SK-N-SH treated with all-trans-retinoic acid at 6 μM for 48 hours (cell line): Measurements from ENCODE around the gene ARHGEF37.

Experiments
- ATAC-seq: fragments of 200-7000 bp; cut with Tn5 transposase; 3 replicates; pipeline ENCODE4 v1.9.1; 2020; ENCODE audit warnings: mild to moderate bottlenecking, moderate library complexity
- ARNTL ChIP-seq: fragments of 450-650 bp; formaldehyde crosslinking; IDR thresholded peaks from 2 replicates; pipeline ENCODE4 v1.5.0; 2020; ENCODE audit warnings: low read depth, mild to moderate bottlenecking, moderate library complexity, borderline replicate concordance
- CREB5 ChIP-seq: fragments of 250-450 bp; sonication (Bioruptor Pico); IDR thresholded peaks from 2 replicates; pipeline ENCODE4 v1.5.1; 2020; ENCODE audit warnings: low read depth, mild to moderate bottlenecking, moderate library complexity
- CSDC2 ChIP-seq: fragments of 250-450 bp; sonication (Bioruptor Pico); IDR thresholded peaks from 2 replicates; pipeline ENCODE4 v1.5.0; 2020; ENCODE audit warnings: mild to moderate bottlenecking, moderate library complexity
- CSRNP3 ChIP-seq: fragments of 250-450 bp; sonication (Bioruptor Pico); IDR thresholded peaks from 2 replicates; pipeline ENCODE4 v1.5.1; 2021; ENCODE audit warnings: mild to moderate bottlenecking, moderate library complexity
- GLIS3 ChIP-seq: fragments of 250-450 bp; sonication (Bioruptor Pico); IDR thresholded peaks from 2 replicates; pipeline ENCODE4 v1.5.0; 2020; ENCODE audit warnings: mild to moderate bottlenecking, moderate library complexity
- ISL1 ChIP-seq: fragments of 250-450 bp; sonication (Bioruptor Pico); IDR thresholded peaks from 2 replicates; pipeline ENCODE4 v2.1.2; 2022; ENCODE audit warnings: mild to moderate bottlenecking, moderate library complexity
- OSR1 ChIP-seq: fragments of 250-450 bp; sonication (Bioruptor Pico); IDR thresholded peaks from 2 replicates; pipeline ENCODE4 v1.8.0; 2022; ENCODE audit warnings: moderate library complexity, mild to moderate bottlenecking, inconsistent platforms
- PATZ1 ChIP-seq: fragments of 250-450 bp; sonication (Bioruptor Pico); IDR thresholded peaks from 2 replicates; pipeline ENCODE4 v1.8.0; 2020; ENCODE audit warnings: mild to moderate bottlenecking, moderate library complexity, borderline replicate concordance
- POU6F1 ChIP-seq: fragments of 250-450 bp; sonication (Bioruptor Pico); IDR thresholded peaks from 2 replicates; pipeline ENCODE4 v1.8.0; 2021; ENCODE audit warnings: low read depth, mild to moderate bottlenecking, moderate library complexity, borderline replicate concordance
- PPARA ChIP-seq: fragments of 250-450 bp; sonication (Bioruptor Pico); IDR thresholded peaks from 2 replicates; pipeline ENCODE4 v1.5.0; 2020; ENCODE audit warnings: mild to moderate bottlenecking, borderline replicate concordance
- RARB ChIP-seq: fragments of 250-450 bp; sonication (Bioruptor Pico); IDR thresholded peaks from 2 replicates; pipeline ENCODE4 v1.8.0; 2021; ENCODE audit warnings: mild to moderate bottlenecking, moderate library complexity
- SNAI2 ChIP-seq: fragments of 250-450 bp; sonication (Bioruptor Pico); IDR thresholded peaks from 2 replicates; pipeline ENCODE4 v1.5.0; 2020; ENCODE audit warnings: mild to moderate bottlenecking, moderate library complexity
- TOX ChIP-seq: fragments of 250-450 bp; sonication (Bioruptor Pico); IDR thresholded peaks from 2 replicates; pipeline ENCODE4 v1.8.0; 2021; ENCODE audit warnings: mild to moderate bottlenecking, moderate library complexity, borderline replicate concordance
- ZC3H10 ChIP-seq: fragments of 250-450 bp; sonication (Bioruptor Pico); IDR thresholded peaks from 2 replicates; pipeline ENCODE4 v1.5.1; 2021; ENCODE audit warnings: mild to moderate bottlenecking, moderate library complexity
- ZFP3 ChIP-seq: fragments of 250-450 bp; sonication (Bioruptor Pico); IDR thresholded peaks from 2 replicates; pipeline ENCODE4 v1.5.0; 2020; ENCODE audit warnings: mild to moderate bottlenecking, moderate library complexity
- ZFP30 ChIP-seq: fragments of 450-650 bp; formaldehyde crosslinking; IDR thresholded peaks from 2 replicates; pipeline ENCODE4 v1.5.0; 2022; ENCODE audit warnings: mild to moderate bottlenecking, moderate library complexity
- ZNF565 ChIP-seq: fragments of 450-650 bp; formaldehyde crosslinking; conservative IDR thresholded peaks from 2 replicates; pipeline ENCODE4 v1.5.0; 2020; ENCODE audit warnings: low read depth, mild to moderate bottlenecking, moderate library complexity
- ZNF70 ChIP-seq: fragments of 450-650 bp; formaldehyde crosslinking; IDR thresholded peaks from 2 replicates; pipeline ENCODE4 v1.5.0; 2020; ENCODE audit warnings: mild to moderate bottlenecking, moderate library complexity
- ZNF8 ChIP-seq: fragments of 450-650 bp; formaldehyde crosslinking; IDR thresholded peaks from 2 replicates; pipeline ENCODE4 v1.5.0; 2020; ENCODE audit warnings: mild to moderate bottlenecking, moderate library complexity

The ARHGEF37 gene

GRCh38 chr5:149664666-149665415 lies 83.5 kb downstream of the ARHGEF37 start:
- ATAC-seq = no peak

GRCh38 chr5:149665416-149666175 lies 84.3 kb downstream of the ARHGEF37 start:
- TF ChIP-seq CREB5 (CRISPR knock-in tag) (no peak), RARB (CRISPR knock-in tag) (no peak), GLIS3 (CRISPR knock-in tag) (no peak), CSRNP3 (CRISPR knock-in tag) (no peak), SNAI2 (no peak), ZNF8 (CRISPR knock-in tag) (no peak), OSR1 (CRISPR knock-in tag) (no peak), ZNF565 (no peak), PPARA (CRISPR knock-in tag) (no peak), ZC3H10 (CRISPR knock-in tag) (no peak), TOX (CRISPR knock-in tag) (no peak)
- no peak for ATAC-seq

More at GRCh38 chr5:149664666-149665415, 83.5 kb downstream of the ARHGEF37 start:
- TF ChIP-seq CSDC2 (CRISPR knock-in tag) = no peak
- TF ChIP-seq ZNF70 = no peak
- TF ChIP-seq PATZ1 (CRISPR knock-in tag) = no peak
- no peak for TF ChIP-seq CSRNP3 (CRISPR knock-in tag)
- TF ChIP-seq TOX (CRISPR knock-in tag) = no peak
- no peak for TF ChIP-seq ZFP30
- no peak for TF ChIP-seq SNAI2
- no peak for TF ChIP-seq ISL1

GRCh38 chr5:149666212-149666852 lies 85.0 kb downstream of the ARHGEF37 start:
- TF ChIP-seq ZFP30 (no peak), ZFP3 (CRISPR knock-in tag) (no peak), RARB (CRISPR knock-in tag) (no peak), ZNF8 (CRISPR knock-in tag) (no peak), ARNTL (CRISPR knock-in tag) (no peak), ISL1 (no peak), GLIS3 (CRISPR knock-in tag) (no peak), CREB5 (CRISPR knock-in tag) (no peak), TOX (CRISPR knock-in tag) (no peak), POU6F1 (CRISPR knock-in tag) (no peak), CSDC2 (CRISPR knock-in tag) (no peak)
- ATAC-seq = no peak
